ENCODE data around the gene FOXRED2.

DNA sequence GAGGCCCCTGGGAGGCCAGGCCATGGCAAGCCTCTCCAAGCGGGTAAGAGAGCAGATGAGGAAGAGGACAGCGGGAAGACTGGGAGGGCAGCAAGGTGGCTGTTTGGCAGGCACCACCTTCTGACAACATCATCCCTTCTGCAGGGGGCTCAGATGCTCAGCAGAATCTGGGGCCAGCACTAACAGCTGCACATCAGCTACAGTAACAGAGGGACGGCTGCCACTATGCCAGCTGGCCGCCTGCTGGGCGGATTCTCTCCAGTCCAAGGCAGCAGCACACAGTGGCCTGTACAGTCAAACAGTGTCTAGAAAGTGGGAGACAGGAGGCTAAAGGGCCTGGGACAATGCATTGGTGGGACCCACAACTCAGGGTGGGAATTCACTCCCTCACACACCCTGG is 14.7 kb downstream of the FOXRED2 start:
- TF ChIP-seq EP300 (IDR thresholded peaks at IDR 0.05; ENCODE audit: borderline replicate concordance in 1 of 2, low read depth in 2 of 2, low read length in 2 of 2) = no peak
- no peak for TF ChIP-seq GTF2F1 (IDR thresholded peaks at IDR 0.05; ENCODE audit: borderline replicate concordance, low read depth, low read length)
- TF ChIP-seq JUND (IDR thresholded peaks at IDR 0.05; ENCODE audit: low read length) = no peak
- TF ChIP-seq SRF (IDR thresholded peaks at IDR 0.05; ENCODE audit: low read depth, low read length) = no peak
- TF ChIP-seq, protein P1, sequence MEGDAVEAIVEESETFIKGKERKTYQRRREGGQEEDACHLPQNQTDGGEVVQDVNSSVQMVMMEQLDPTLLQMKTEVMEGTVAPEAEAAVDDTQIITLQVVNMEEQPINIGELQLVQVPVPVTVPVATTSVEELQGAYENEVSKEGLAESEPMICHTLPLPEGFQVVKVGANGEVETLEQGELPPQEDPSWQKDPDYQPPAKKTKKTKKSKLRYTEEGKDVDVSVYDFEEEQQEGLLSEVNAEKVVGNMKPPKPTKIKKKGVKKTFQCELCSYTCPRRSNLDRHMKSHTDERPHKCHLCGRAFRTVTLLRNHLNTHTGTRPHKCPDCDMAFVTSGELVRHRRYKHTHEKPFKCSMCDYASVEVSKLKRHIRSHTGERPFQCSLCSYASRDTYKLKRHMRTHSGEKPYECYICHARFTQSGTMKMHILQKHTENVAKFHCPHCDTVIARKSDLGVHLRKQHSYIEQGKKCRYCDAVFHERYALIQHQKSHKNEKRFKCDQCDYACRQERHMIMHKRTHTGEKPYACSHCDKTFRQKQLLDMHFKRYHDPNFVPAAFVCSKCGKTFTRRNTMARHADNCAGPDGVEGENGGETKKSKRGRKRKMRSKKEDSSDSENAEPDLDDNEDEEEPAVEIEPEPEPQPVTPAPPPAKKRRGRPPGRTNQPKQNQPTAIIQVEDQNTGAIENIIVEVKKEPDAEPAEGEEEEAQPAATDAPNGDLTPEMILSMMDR (IDR thresholded peaks at IDR 0.05; ENCODE audit: control extremely low read depth in 1 of 3, insufficient read depth in 1 of 3, low read depth in 1 of 3, low read length in 3 of 3) = no peak
- no peak for TF ChIP-seq CBX8 (IDR thresholded peaks at IDR 0.05; ENCODE audit: borderline replicate concordance, low read depth, low read length)
- TF ChIP-seq RFX5 (IDR thresholded peaks at IDR 0.05; ENCODE audit: borderline replicate concordance, low read depth, low read length) = no peak
- no peak for TF ChIP-seq CBX5 (IDR thresholded peaks at IDR 0.05; ENCODE audit: low read depth, low read length)
- TF ChIP-seq JUN (IDR thresholded peaks at IDR 0.05; ENCODE audit: low read depth, low read length) = no peak
